HAP-1 (cell line): Measurements from ENCODE around the gene SNAPIN.

Experiments
- DNase-seq, 2 experiments: peaks; one replicate each; pipeline ENCODE4 v3.0.0-alpha.2; 2016 to 2020; ENCODE audit warnings: low spot score in 2 of 2
- H3K27me3 ChIP-seq: fragments of 250-450 bp; sonication (Bioruptor Pico); 2 replicates; pipeline ENCODE4 v1.5.1; 2020; ENCODE audit warnings: low read depth, mild to moderate bottlenecking, moderate library complexity
- H3K36me3 ChIP-seq: fragments of 250-450 bp; sonication (Bioruptor Pico); replicated peaks from 2 replicates; pipeline ENCODE4 v1.5.1; 2020; ENCODE audit warnings: mild to moderate bottlenecking
- H3K4me1 ChIP-seq: fragments of 250-450 bp; sonication (Bioruptor Pico); 2 replicates; pipeline ENCODE4 v1.5.1; 2020; ENCODE audit warnings: mild to moderate bottlenecking
- H3K4me3 ChIP-seq: fragments of 250-450 bp; sonication (Bioruptor Pico); 2 replicates; pipeline ENCODE4 v1.5.1; 2020; ENCODE audit warnings: mild to moderate bottlenecking, moderate library complexity
- H3K9me3 ChIP-seq: fragments of 250-450 bp; sonication (Bioruptor Pico); 2 replicates; pipeline ENCODE4 v1.5.1; 2020; ENCODE audit warnings: mild to moderate bottlenecking, moderate library complexity
- in situ Hi-C: fragments of 300-500 bp; cut with MboI; formaldehyde crosslinking; loops from 3 replicates; pipeline ENCODE4 v1.14.3; 2020; ENCODE audit warnings: low sequenced_read_pairs, inconsistent platforms, mixed read lengths

SNAPIN gene

GRCh38 chr1:153705484-153705883, 47.0 kb downstream of the SNAPIN start:
- no peak overlapping the region for H3K4me3 ChIP-seq

GRCh38 chr1:153711026-153711425, 52.5 kb downstream of the SNAPIN start:
- Histone ChIP-seq H3K9me3 (no peaks in the 10 kb centered on the region), H3K4me1 (peaks cover 14% of the 10 kb centered on the region), H3K36me3 (no peaks in the 10 kb centered on the region), H3K27me3 (no peaks in the 10 kb centered on the region), H3K4me3 (no peak overlapping the region)
- in situ Hi-C loops = no loop called here
- DNase-seq = peak; percentile 54 to 57

More at GRCh38 chr1:153705484-153705883, 47.0 kb downstream of the SNAPIN start:
- Histone ChIP-seq H3K9me3 (no peaks in the 10 kb centered on the region), H3K4me1 (peaks cover 3% of the 10 kb centered on the region; the same call in 1 of the 2 replicates), H3K27me3 (no peaks in the 10 kb centered on the region), H3K36me3 (no peaks in the 10 kb centered on the region)
- DNase-seq = peak in 1 of 2 experiments; percentile 26
- in situ Hi-C loops = no loop called here
